ENCODE results near the gene STARD8.

STARD8 gene

GRCh38 chrX:68758671-68759070 lies 111.2 kb downstream of the STARD8 start:
- TF ChIP-seq CTCF (IDR thresholded peaks at IDR 0.05) = no peak
- DNase-seq (ENCODE audit: low spot score) = peak; percentile 49
- H3K27ac ChIP-seq = no peak overlapping the region
- H3K4me3 ChIP-seq = no peak overlapping the region

DNA sequence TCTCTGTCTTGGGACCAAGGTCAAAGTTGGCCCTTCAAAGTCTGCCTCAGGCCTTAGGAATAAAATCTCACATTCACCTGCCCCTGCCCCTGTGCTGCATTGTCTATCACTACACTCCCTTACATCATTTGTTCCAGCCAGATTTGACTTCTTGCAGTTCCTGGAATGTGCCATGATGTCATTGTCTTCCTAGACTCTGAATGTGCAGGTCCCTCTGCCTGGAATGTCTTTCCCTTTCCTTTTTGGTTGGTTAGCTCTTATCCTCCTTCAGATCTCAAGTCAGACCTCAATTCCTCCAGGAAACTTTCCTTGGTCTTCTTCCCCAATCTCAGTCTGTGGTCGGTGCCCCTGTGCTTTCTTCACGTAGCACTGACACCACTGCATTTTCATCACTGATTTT lies 113.6 kb downstream of the STARD8 start:
- Histone ChIP-seq H3K27ac (no peak overlapping the region), H3K4me3 (no peak overlapping the region)
- DNase-seq (ENCODE audit: low spot score) = peak; percentile 16
- TF ChIP-seq CTCF (IDR thresholded peaks at IDR 0.05) = no peak

DNA sequence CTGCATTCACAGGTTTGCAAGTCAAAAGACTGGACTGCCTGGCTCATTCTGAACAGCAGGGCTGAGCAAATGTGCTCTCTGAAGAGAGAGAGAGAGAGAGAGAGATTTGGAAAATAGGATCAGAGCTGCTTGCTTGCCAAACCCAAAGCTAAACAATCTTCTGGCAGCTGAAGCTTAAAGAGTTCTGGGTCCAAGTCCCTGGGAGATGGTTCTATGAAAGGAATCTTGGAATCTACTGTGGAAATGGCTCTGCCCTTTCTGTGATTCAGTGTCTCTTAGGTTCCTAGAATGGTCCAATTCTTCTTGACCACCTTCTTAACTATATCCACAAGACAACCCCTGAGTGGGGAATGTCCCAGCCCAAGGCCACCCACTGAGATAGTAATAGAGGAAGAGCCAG lies 115.3 kb downstream of the STARD8 start:
- no peak for DNase-seq (ENCODE audit: low spot score)
- H3K4me3 ChIP-seq = no peak overlapping the region
- no peak for TF ChIP-seq CTCF (IDR thresholded peaks at IDR 0.05)
- no peak overlapping the region for H3K27ac ChIP-seq

DNA sequence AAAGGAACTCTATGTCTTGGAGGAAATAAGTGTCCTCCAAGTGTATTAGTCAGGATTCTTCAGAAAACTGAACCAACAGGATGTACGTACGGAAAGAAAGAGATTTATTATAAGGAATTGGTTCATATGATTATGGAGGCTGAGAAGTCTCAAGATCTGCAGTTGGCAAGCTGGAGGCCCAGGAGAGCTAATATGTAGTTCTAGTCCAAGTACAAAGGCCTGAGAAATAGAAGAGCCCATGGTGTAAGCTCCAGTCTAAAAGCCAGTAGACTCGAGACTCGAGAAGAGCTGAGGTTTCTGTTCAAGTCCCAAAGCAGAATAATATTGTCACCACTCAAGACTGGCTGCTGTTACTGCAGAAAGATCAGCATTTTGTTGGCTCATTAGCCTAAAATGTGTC lies 116.0 kb downstream of the STARD8 start:
- no peak for TF ChIP-seq CTCF (IDR thresholded peaks at IDR 0.05)
- Histone ChIP-seq H3K27ac (no peak overlapping the region), H3K4me3 (no peak overlapping the region)
- DNase-seq (ENCODE audit: low spot score) = no peak

Data from coronary artery (tissue), 2 donors.